Measurements from ENCODE around the gene GASK1A. TPM values are rescaled to one million over a fixed set of nuclear protein-coding genes. Genes with fewer than 3 reads are reported as not detected.
A peak's percentile ranks its signal among the peaks of the same experiment; 100 is the strongest.

Gene GASK1A
- total and polyA plus RNA-seq, 4 donors, result 0.79 to 22.8 (median 4.6) TPM

- no peak for TF ChIP-seq SP1 (IDR thresholded peaks at IDR 0.05)
- TF ChIP-seq YY1 (IDR thresholded peaks at IDR 0.05), result no peak
- TF ChIP-seq GABPA (IDR thresholded peaks at IDR 0.05 in 1 of 2, conservative IDR thresholded peaks at IDR 0.05 in 1 of 2), result no peak
- no peak for TF ChIP-seq ZBTB33 (IDR thresholded peaks at IDR 0.05)
- TF ChIP-seq RXRA (IDR thresholded peaks at IDR 0.05), result no peak
- no peak for TF ChIP-seq HNF4G (IDR thresholded peaks at IDR 0.05)
- TF ChIP-seq TAF1 (conservative IDR thresholded peaks at IDR 0.05), result no peak
- no peak for TF ChIP-seq FOXA2 (IDR thresholded peaks at IDR 0.05)
- no peak for TF ChIP-seq FOXA1 (IDR thresholded peaks at IDR 0.05)
- no peak for TF ChIP-seq JUND (IDR thresholded peaks at IDR 0.05)
- TF ChIP-seq EGR1 (IDR thresholded peaks at IDR 0.05; ENCODE audit: low read depth in 2 of 2), result no peak
- no peak for TF ChIP-seq NR2F2 (IDR thresholded peaks at IDR 0.05)
- no peaks in the 10 kb centered on the region for H3K36me3 ChIP-seq (ENCODE audit: control insufficient read depth in 4 of 4, insufficient read depth in 3 of 4, low read depth in 1 of 4, low read length in 3 of 4)
- H3K27ac ChIP-seq (ENCODE audit: low read depth in 1 of 2, low read length in 2 of 2), result no peak overlapping the region
- H3K4me1 ChIP-seq (ENCODE audit: control insufficient read depth in 4 of 4, insufficient read depth in 4 of 4, low read length in 3 of 4), result no peaks in the 10 kb centered on the region
- no peaks in the 10 kb centered on the region for H3K9me3 ChIP-seq (ENCODE audit: control insufficient read depth in 4 of 4, low read length in 3 of 4)
- no peaks in the 10 kb centered on the region for H3K27me3 ChIP-seq (ENCODE audit: control insufficient read depth in 4 of 4, insufficient read depth in 4 of 4, low read length in 3 of 4)
- H3K9ac ChIP-seq (ENCODE audit: low read depth in 1 of 2, low read length in 2 of 2), result no peak overlapping the region
- peak overlapping the region in 2 of 3 donors; percentile 29 to 40 for H3K4me3 ChIP-seq (ENCODE audit: low read depth in 1 of 3, low read length in 3 of 3)
- 54% methylated on average over 43 of the region's 43 CpGs for WGBS
- DNase-seq (ENCODE audit: low spot score), result no peak
Observed at GRCh38 chr3:42936157-42936981, 42.7 kb upstream of the GASK1A start.

- Histone ChIP-seq H3K27me3 (ENCODE audit: control insufficient read depth in 4 of 4, insufficient read depth in 4 of 4, low read length in 3 of 4) (no peaks in the 10 kb centered on the region), H3K9me3 (ENCODE audit: control insufficient read depth in 4 of 4, low read length in 3 of 4) (no peaks in the 10 kb centered on the region), H3K4me3 (ENCODE audit: low read depth in 1 of 3, low read length in 3 of 3) (no peak overlapping the region), H3K9ac (ENCODE audit: low read depth in 1 of 2, low read length in 2 of 2) (no peak overlapping the region), H3K27ac (ENCODE audit: low read depth in 1 of 2, low read length in 2 of 2) (no peak overlapping the region), H3K36me3 (ENCODE audit: control insufficient read depth in 4 of 4, insufficient read depth in 3 of 4, low read depth in 1 of 4, low read length in 3 of 4) (peaks cover 0 to 3% (median 0%) of the 10 kb centered on the region in 4 donors), H3K4me1 (ENCODE audit: control insufficient read depth in 4 of 4, insufficient read depth in 4 of 4, low read length in 3 of 4) (no peaks in the 10 kb centered on the region)
- TF ChIP-seq RXRA (IDR thresholded peaks at IDR 0.05) (no peak), ZBTB33 (IDR thresholded peaks at IDR 0.05) (no peak), ATF3 (IDR thresholded peaks at IDR 0.05) (no peak)
- DNase-seq (ENCODE audit: low spot score), result no peak
- 95% methylated on average over 3 of the region's 3 CpGs for WGBS
Observed at GRCh38 chr3:42937334-42937733, 41.8 kb upstream of the GASK1A start.

GRCh38 chr3:42942693-42943092 lies 36.4 kb upstream of the GASK1A start:
- H3K27me3 ChIP-seq (ENCODE audit: control insufficient read depth in 4 of 4, insufficient read depth in 4 of 4, low read length in 3 of 4), result no peaks in the 10 kb centered on the region
- no peak overlapping the region for H3K4me3 ChIP-seq (ENCODE audit: low read depth in 1 of 3, low read length in 3 of 3)
- WGBS, result 79% methylated on average over 1 of the region's 1 CpG
- H3K9me3 ChIP-seq (ENCODE audit: control insufficient read depth in 4 of 4, low read length in 3 of 4), result no peaks in the 10 kb centered on the region
- H3K27ac ChIP-seq (ENCODE audit: low read depth in 1 of 2, low read length in 2 of 2), result no peak overlapping the region
- no peak for DNase-seq (ENCODE audit: low spot score)
- H3K4me1 ChIP-seq (ENCODE audit: control insufficient read depth in 4 of 4, insufficient read depth in 4 of 4, low read length in 3 of 4), result no peaks in the 10 kb centered on the region
- no peak overlapping the region for H3K9ac ChIP-seq (ENCODE audit: low read depth in 1 of 2, low read length in 2 of 2)
- peaks cover 0 to 3% (median 0%) of the 10 kb centered on the region in 4 donors for H3K36me3 ChIP-seq (ENCODE audit: control insufficient read depth in 4 of 4, insufficient read depth in 3 of 4, low read depth in 1 of 4, low read length in 3 of 4)
- TF ChIP-seq CTCF (IDR thresholded peaks at IDR 0.05; ENCODE audit: low read depth, low read length, missing input control) (no peak), MAX (IDR thresholded peaks at IDR 0.05) (no peak), RAD21 (IDR thresholded peaks at IDR 0.05) (no peak), REST (IDR thresholded peaks at IDR 0.05) (no peak), JUND (IDR thresholded peaks at IDR 0.05) (no peak), HNF4G (IDR thresholded peaks at IDR 0.05) (no peak), FOXA1 (IDR thresholded peaks at IDR 0.05) (no peak), TAF1 (conservative IDR thresholded peaks at IDR 0.05) (no peak), NR2F2 (IDR thresholded peaks at IDR 0.05) (no peak), HNF4A (conservative IDR thresholded peaks at IDR 0.05) (no peak)
